Panc1 (cell line): Measurements from ENCODE around the gene MCCC1. TPM values are rescaled to one million over a fixed set of nuclear protein-coding genes. Genes with fewer than 3 reads are reported as not detected.
A peak's percentile ranks its signal among the peaks of the same experiment; 100 is the strongest.

ENCODE experiments used
- ATAC-seq: fragments of 200-7000 bp; cut with Tn5 transposase; 2 replicates; pipeline ENCODE4 v1.9.1; 2020; ENCODE audit warnings: mild to moderate bottlenecking, moderate library complexity
- BruUV-seq: library from RNA; stranded (reverse); fragments of 400-500 nt; replicated peaks from 2 replicates; lab custom pipeline; 2021; lab: Mats Ljungman, UMichigan
- CTCF ChIA-PET: fragments of 300-600 bp; sonication (Branson Sonifier 250); formaldehyde crosslinking; loops from one replicate; lab custom pipeline; 2022; ENCODE audit warnings: antibody characterized with exemption; lab: Charles Lee
- POLR2A ChIA-PET: fragments of 300-600 bp; sonication (Branson Sonifier 250); formaldehyde crosslinking; loops from one replicate; lab custom pipeline; 2022; ENCODE audit warnings: antibody characterized with exemption; lab: Charles Lee
- DNase-seq: peaks from one replicate; pipeline ENCODE4 v3.0.0-alpha.2; 2010; ENCODE audit warnings: low read depth, low spot score
- H3K27ac ChIP-seq: 2 replicates; pipeline ENCODE4 v1.5.1; 2011; ENCODE audit warnings: mild to moderate bottlenecking, low read length, inconsistent platforms
- H3K27me3 ChIP-seq: fragments of 200-500 bp; sonication (Bioruptor generic); 2 replicates; pipeline ENCODE4 v1.6.0; 2014; ENCODE audit warnings: low read length, inconsistent platforms; ENCODE audit not compliant: control insufficient read depth, insufficient read depth
- H3K36me3 ChIP-seq: fragments of 200-500 bp; sonication (Bioruptor generic); 2 replicates; pipeline ENCODE4 v1.5.1; 2014; ENCODE audit warnings: inconsistent platforms, mild to moderate bottlenecking, low read length, moderate library complexity; ENCODE audit not compliant: control insufficient read depth, insufficient read depth
- H3K4me1 ChIP-seq: 2 replicates; pipeline ENCODE4 v1.5.1; 2011; ENCODE audit warnings: inconsistent platforms, mild to moderate bottlenecking, low read length, moderate library complexity; ENCODE audit not compliant: control insufficient read depth, insufficient read depth
- H3K4me3 ChIP-seq, 2 experiments: 2 replicates each; pipeline ENCODE4 v1.5.1; 2011 to 2012; ENCODE audit warnings: low read depth in 2 of 2, low read length in 2 of 2, mild to moderate bottlenecking in 2 of 2, inconsistent platforms in 1 of 2, moderate library complexity in 1 of 2
- H3K9me3 ChIP-seq: fragments of 200-500 bp; sonication (Bioruptor generic); 2 replicates; pipeline ENCODE4 v1.5.1; 2014; ENCODE audit warnings: low read depth, mild to moderate bottlenecking, inconsistent platforms, low read length, moderate library complexity; ENCODE audit not compliant: control insufficient read depth, insufficient read depth
- POLR2AphosphoS5 ChIP-seq: IDR thresholded peaks from 2 replicates; pipeline ENCODE4 v1.6.1; 2012; ENCODE audit warnings: mild to moderate bottlenecking, low read depth, low read length, moderate library complexity
- REST ChIP-seq, 2 experiments: IDR thresholded peaks; 2 replicates each; pipeline ENCODE4 v1.6.1; 2011 to 2012; ENCODE audit warnings: low read depth in 2 of 2, control low read depth in 1 of 2, low read length in 1 of 2, mild to moderate bottlenecking in 1 of 2, moderate library complexity in 1 of 2; ENCODE audit not compliant: insufficient read depth in 1 of 2
- SIN3A ChIP-seq: IDR thresholded peaks from 2 replicates; pipeline ENCODE4 v1.6.1; 2012; ENCODE audit warnings: low read depth, mild to moderate bottlenecking, low read length, moderate library complexity, borderline replicate concordance; ENCODE audit not compliant: insufficient read depth
- TCF7L2 ChIP-seq: IDR thresholded peaks from 2 replicates; pipeline ENCODE4 v1.6.1; 2011; ENCODE audit warnings: mild to moderate bottlenecking, low read depth, low read length, inconsistent platforms
- in situ Hi-C: cut with HindIII; loops from 2 replicates; pipeline ENCODE4 v1.10.0; 2016; ENCODE audit warnings: low sequenced_read_pairs, low pct_unique_long_range_greater_than_20kb
- intact Hi-C: fragments of 100-400 bp; cut with micrococcal nuclease; formaldehyde crosslinking; loops from one replicate; pipeline ENCODE4 v1.10.0; 2022; ENCODE audit not compliant: unreplicated experiment
- total RNA-seq: library from RNA; stranded (reverse); gene quantifications from one replicate; pipeline ENCODE4 v1.2.1, GENCODE V29; 2021; ENCODE audit not compliant: unreplicated experiment
- TF ChIP-seq, protein P1 (sequence below): fragments of 450-650 bp; IDR thresholded peaks from 2 replicates; pipeline ENCODE4 v1.5.1; 2017; ENCODE audit warnings: mild to moderate bottlenecking

Gene MCCC1
- total RNA-seq, 1 experiment from 2014 or later, result 24.2 TPM

GRCh38 chr3:183085634-183086390, 13.5 kb downstream of the MCCC1 start:
- H3K36me3 ChIP-seq, result peaks cover 4% of the 10 kb centered on the region
- H3K9me3 ChIP-seq, result no peaks in the 10 kb centered on the region
- no peaks in the 10 kb centered on the region for H3K27me3 ChIP-seq
- no peak overlapping the region for H3K4me3 ChIP-seq
- no peak overlapping the region for H3K27ac ChIP-seq
- DNase-seq (no peak), ATAC-seq (no peak)
- no TSS peak for BruUV-seq
- POLR2A ChIA-PET, result no interaction called here
- intact Hi-C loops (no loop called here), in situ Hi-C loops (no loop called here)
- H3K4me1 ChIP-seq, result no peaks in the 10 kb centered on the region
- CTCF ChIA-PET, result interaction anchor here (0.6 to 0.7 kb wide), 2 partner anchors 55 to 1639 kb away, joined by 7 to 12 read pairs; no protein-coding TSS in a partner anchor
- TF ChIP-seq, protein P1, sequence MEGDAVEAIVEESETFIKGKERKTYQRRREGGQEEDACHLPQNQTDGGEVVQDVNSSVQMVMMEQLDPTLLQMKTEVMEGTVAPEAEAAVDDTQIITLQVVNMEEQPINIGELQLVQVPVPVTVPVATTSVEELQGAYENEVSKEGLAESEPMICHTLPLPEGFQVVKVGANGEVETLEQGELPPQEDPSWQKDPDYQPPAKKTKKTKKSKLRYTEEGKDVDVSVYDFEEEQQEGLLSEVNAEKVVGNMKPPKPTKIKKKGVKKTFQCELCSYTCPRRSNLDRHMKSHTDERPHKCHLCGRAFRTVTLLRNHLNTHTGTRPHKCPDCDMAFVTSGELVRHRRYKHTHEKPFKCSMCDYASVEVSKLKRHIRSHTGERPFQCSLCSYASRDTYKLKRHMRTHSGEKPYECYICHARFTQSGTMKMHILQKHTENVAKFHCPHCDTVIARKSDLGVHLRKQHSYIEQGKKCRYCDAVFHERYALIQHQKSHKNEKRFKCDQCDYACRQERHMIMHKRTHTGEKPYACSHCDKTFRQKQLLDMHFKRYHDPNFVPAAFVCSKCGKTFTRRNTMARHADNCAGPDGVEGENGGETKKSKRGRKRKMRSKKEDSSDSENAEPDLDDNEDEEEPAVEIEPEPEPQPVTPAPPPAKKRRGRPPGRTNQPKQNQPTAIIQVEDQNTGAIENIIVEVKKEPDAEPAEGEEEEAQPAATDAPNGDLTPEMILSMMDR, result peak; percentile 73
- TF ChIP-seq POLR2AphosphoS5 (no peak), REST (IDR thresholded peaks at IDR 0.05; ENCODE audit: insufficient read depth in 1 of 2, low read depth in 2 of 2, low read length in 1 of 2) (no peak), TCF7L2 (no peak)

DNA sequence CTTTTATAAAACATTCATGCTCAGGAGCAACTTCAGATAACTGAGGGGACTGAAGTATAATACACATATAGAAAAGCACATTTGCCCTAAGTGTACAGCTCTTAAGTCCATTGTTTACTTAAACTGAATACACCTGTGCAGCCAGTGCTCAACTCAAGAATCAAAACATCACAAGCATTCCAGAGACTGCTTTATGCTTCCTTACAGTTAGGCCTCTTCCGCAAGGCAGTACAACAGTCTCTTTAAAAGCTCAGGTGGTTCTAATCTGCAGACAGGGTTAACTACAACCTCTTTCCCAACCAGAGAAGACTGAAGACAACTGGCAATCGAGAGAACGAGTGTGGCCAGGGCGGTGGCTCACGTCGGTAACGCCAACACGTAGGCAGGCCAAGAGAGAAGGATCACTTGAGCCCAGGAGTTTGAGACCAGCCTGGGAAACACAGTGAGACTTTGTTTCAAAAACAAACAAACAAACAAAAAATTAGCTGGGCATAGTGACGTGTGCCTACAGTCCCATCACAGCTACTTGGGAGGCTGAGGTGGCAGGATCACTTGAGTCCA, 16.9 kb downstream of the MCCC1 start:
- POLR2A ChIA-PET, result no interaction called here
- H3K4me3 ChIP-seq, result no peak overlapping the region
- H3K27me3 ChIP-seq, result no peaks in the 10 kb centered on the region
- peaks cover 4% of the 10 kb centered on the region for H3K36me3 ChIP-seq
- ATAC-seq, result no peak
- in situ Hi-C loops, result no loop called here
- TF ChIP-seq SIN3A (no peak), POLR2AphosphoS5 (no peak), REST (IDR thresholded peaks at IDR 0.05; ENCODE audit: insufficient read depth in 1 of 2, low read depth in 2 of 2, low read length in 1 of 2) (no peak), TCF7L2 (no peak)
- TF ChIP-seq, protein P1, result no peak
- CTCF ChIA-PET, result no interaction called here
- no peak overlapping the region for H3K27ac ChIP-seq
- no TSS peak for BruUV-seq
- intact Hi-C loops, result no loop called here
- DNase-seq, result no peak
- no peaks in the 10 kb centered on the region for H3K9me3 ChIP-seq
- H3K4me1 ChIP-seq, result no peaks in the 10 kb centered on the region
